Measurements from ENCODE around the gene FSCN2. TPM values are rescaled to one million over a fixed set of nuclear protein-coding genes. Genes with fewer than 3 reads are reported as not detected.

FSCN2 gene
- total and polyA plus RNA-seq, 2 of the 4 experiments (the other 2 are of a cell fraction), result 0.18 to 0.84 TPM

GRCh38 chr17:81549826-81550225 is 21.6 kb downstream of the FSCN2 start:
- ChIA-PET POLR2A (ENCODE audit: unreplicated experiment) (no interaction called here), CTCF (no interaction called here)
- H2BK20ac ChIP-seq (ENCODE audit: low read depth, low read length), result no peak overlapping the region
- peaks cover 15% of the 10 kb centered on the region for H3K4me1 ChIP-seq (ENCODE audit: control insufficient read depth, insufficient read depth, low read length)
- H3K36me3 ChIP-seq (ENCODE audit: control insufficient read depth, insufficient read depth, low read length), result peaks cover 43% of the 10 kb centered on the region
- DNase-seq (no peak), ATAC-seq (ENCODE audit: low read depth) (no peak)
- no peaks in the 10 kb centered on the region for H3K27me3 ChIP-seq (ENCODE audit: control insufficient read depth, insufficient read depth, low read length)
- TF ChIP-seq MXI1 (IDR thresholded peaks at IDR 0.05; ENCODE audit: borderline replicate concordance, low read depth, low read length), result no peak
- no peak for TF ChIP-seq BHLHE40 (IDR thresholded peaks at IDR 0.05; ENCODE audit: low read depth, low read length)
- TF ChIP-seq ELK1 (IDR thresholded peaks at IDR 0.05; ENCODE audit: borderline replicate concordance, low read depth, low read length), result no peak
- TF ChIP-seq RAD21 (IDR thresholded peaks at IDR 0.05; ENCODE audit: low read length), result no peak
- TF ChIP-seq NFE2L2 (IDR thresholded peaks at IDR 0.05; ENCODE audit: low read depth, low read length), result no peak
- no peak for TF ChIP-seq CTCF (conservative IDR thresholded peaks at IDR 0.05; ENCODE audit: low read depth, low read length)
- no peak for TF ChIP-seq CEBPB (IDR thresholded peaks at IDR 0.05; ENCODE audit: low read depth, low read length)
- no peak for TF ChIP-seq USF2 (IDR thresholded peaks at IDR 0.05; ENCODE audit: low read depth, low read length)
- dilution Hi-C loops (cut with HindIII; ENCODE audit: low sequenced_read_pairs, unreplicated experiment) (no loop called here), intact Hi-C loops (cut with micrococcal nuclease) (no loop called here), in situ Hi-C loops (cut with MboI; ENCODE audit: low sequenced_read_pairs) (no loop called here)
- H2BK5ac ChIP-seq (ENCODE audit: low read depth, low read length, poor library complexity, severe bottlenecking), result no peak overlapping the region
- H3K18ac ChIP-seq (ENCODE audit: low read depth, low read length), result no peak overlapping the region
- H3K23ac ChIP-seq (ENCODE audit: low read depth, low read length), result no peak overlapping the region
- H3K4me2 ChIP-seq (ENCODE audit: low read depth, low read length), result no peak overlapping the region
- peaks cover 33% of the 10 kb centered on the region for H4K20me1 ChIP-seq (ENCODE audit: insufficient read depth, low read length)
- H3K27ac ChIP-seq (ENCODE audit: insufficient read depth, low read length), result no peak overlapping the region
- H2AK5ac ChIP-seq (ENCODE audit: low read depth, low read length), result no peak overlapping the region
- peak overlapping the region; percentile 42 for H2AK9ac ChIP-seq (replicated peaks; ENCODE audit: low read depth, low read length, poor library complexity)
- peaks cover 11% of the 10 kb centered on the region for H3K9me1 ChIP-seq (ENCODE audit: insufficient read depth, low read length)
- no peaks in the 10 kb centered on the region for H3K9me3 ChIP-seq (ENCODE audit: control insufficient read depth, insufficient read depth, low read length)
- H4K91ac ChIP-seq (ENCODE audit: insufficient read depth, low read depth, low read length), result no peak overlapping the region
- WGBS, 2 experiments (ENCODE audit: extremely low coverage in 2 of 2, insufficient read length in 1 of 2), result 100% methylated on average over 2 of the region's 8 CpGs; no CpG with 5 or more reads in 1 of the 2 experiments
- no peak overlapping the region for H3K4me3 ChIP-seq (ENCODE audit: insufficient read depth, low read depth, low read length)
- H4K5ac ChIP-seq (ENCODE audit: low read depth, low read length), result no peak overlapping the region
- H2BK15ac ChIP-seq (ENCODE audit: low read depth, low read length), result no peak overlapping the region
- no peak overlapping the region for H2BK120ac ChIP-seq (ENCODE audit: low read depth, low read length)
- peak overlapping the region; percentile 11 for H2AFZ ChIP-seq (replicated peaks; ENCODE audit: low read length, poor library complexity)
- no peak overlapping the region for H3K9ac ChIP-seq (ENCODE audit: low read depth, low read length)
- H3K4ac ChIP-seq (ENCODE audit: low read depth, low read length), result no peak overlapping the region
- no peak overlapping the region for H4K8ac ChIP-seq (ENCODE audit: low read depth in 2 of 2, low read length in 2 of 2)
- H3K79me1 ChIP-seq (ENCODE audit: low read depth in 1 of 2, low read length in 2 of 2), result peaks cover 17 to 58% of the 10 kb centered on the region in 2 experiments
- H3K14ac ChIP-seq (replicated peaks; ENCODE audit: low read depth, low read length), result no peak overlapping the region
- BruUV-seq (replicated peaks), result no TSS peak
- no peak overlapping the region for H3K56ac ChIP-seq (ENCODE audit: extremely low read depth, insufficient read depth, low read length)

All from IMR-90 (cell line).